Keratinocyte (primary cell): ENCODE measurements around the gene CDYL2. TPM values are rescaled to one million over a fixed set of nuclear protein-coding genes. Genes with fewer than 3 reads are reported as not detected.

Experiments used
- DNase-seq: peaks from one replicate; pipeline ENCODE4 v3.0.0-alpha.2; 2011; ENCODE audit warnings: low read depth, missing footprints, low spot score
- FAIRE-seq: peaks from 2 replicates; lab custom pipeline; 2011; peaks lifted over from hg19 to GRCh38; lab: Jason Lieb, UNC
- H2AFZ ChIP-seq: 2 replicates; pipeline ENCODE4 v1.6.0; 2012; ENCODE audit warnings: low read length, control low read depth, inconsistent platforms; ENCODE audit not compliant: control insufficient read depth
- H3K27ac ChIP-seq: 2 replicates; pipeline ENCODE4 v1.5.1; 2011; ENCODE audit warnings: low read length; ENCODE audit not compliant: control insufficient read depth, insufficient read depth
- H3K27me3 ChIP-seq: 3 replicates; pipeline ENCODE4 v1.6.0; 2011; ENCODE audit warnings: low read length; ENCODE audit not compliant: control insufficient read depth, insufficient read depth; ENCODE audit errors: extremely low read depth
- H3K36me3 ChIP-seq, 2 experiments: 2 replicates in 1 of 2; 3 replicates in 1 of 2; pipeline ENCODE4 v1.5.1; 2011; ENCODE audit warnings: low read length in 2 of 2, mild to moderate bottlenecking in 1 of 2; ENCODE audit not compliant: control insufficient read depth in 2 of 2, insufficient read depth in 2 of 2; ENCODE audit errors: extremely low read depth in 1 of 2
- H3K4me1 ChIP-seq: 3 replicates; pipeline ENCODE4 v1.5.1; 2011; ENCODE audit warnings: low read length; ENCODE audit not compliant: control insufficient read depth, insufficient read depth; ENCODE audit errors: extremely low read depth
- H3K4me2 ChIP-seq: 3 replicates; pipeline ENCODE4 v1.6.0; 2011; ENCODE audit warnings: low read depth, low read length; ENCODE audit not compliant: control insufficient read depth, insufficient read depth; ENCODE audit errors: extremely low read depth
- H3K4me3 ChIP-seq, 3 experiments: fragments of 200-600 bp in 1 of 3; sonication (generic) in 1 of 3; 2 replicates in 2 of 3; 3 replicates in 1 of 3; pipeline ENCODE4 v1.5.1; 2011 to 2016; ENCODE audit warnings: low read length in 3 of 3, mild to moderate bottlenecking in 3 of 3, control low read depth in 2 of 3, inconsistent platforms in 1 of 3, low read depth in 1 of 3, mixed read lengths in 1 of 3, mixed run types in 1 of 3, moderate library complexity in 1 of 3; ENCODE audit not compliant: control insufficient read depth in 2 of 3, insufficient read depth in 2 of 3; ENCODE audit errors: extremely low read depth in 1 of 3
- H3K79me2 ChIP-seq: 2 replicates; pipeline ENCODE4 v1.6.0; 2012; ENCODE audit warnings: low read length; ENCODE audit not compliant: control insufficient read depth, insufficient read depth
- H3K9ac ChIP-seq: 3 replicates; pipeline ENCODE4 v1.6.0; 2011; ENCODE audit warnings: low read length; ENCODE audit not compliant: control insufficient read depth, insufficient read depth; ENCODE audit errors: extremely low read depth
- H3K9me1 ChIP-seq: 3 replicates; pipeline ENCODE4 v1.6.0; 2011; ENCODE audit warnings: low read length; ENCODE audit not compliant: control insufficient read depth, insufficient read depth; ENCODE audit errors: extremely low read depth
- H3K9me3 ChIP-seq: 2 replicates; pipeline ENCODE4 v1.5.1; 2012; ENCODE audit warnings: low read depth, low read length; ENCODE audit not compliant: control insufficient read depth
- H4K20me1 ChIP-seq: 3 replicates; pipeline ENCODE4 v1.6.0; 2011; ENCODE audit warnings: low read length; ENCODE audit not compliant: control insufficient read depth, insufficient read depth; ENCODE audit errors: extremely low read depth
- CTCF ChIP-seq, 3 experiments: IDR thresholded peaks in 1 of 3; conservative IDR thresholded peaks in 1 of 3; optimal IDR thresholded peaks in 1 of 3; 2 replicates in 2 of 3; 3 replicates in 1 of 3; pipeline versions ENCODE3 to v1.5.1; 2011; ENCODE audit warnings: low read length in 3 of 3, mild to moderate bottlenecking in 3 of 3, moderate library complexity in 2 of 3, control low read depth in 1 of 3, inconsistent platforms in 1 of 3; ENCODE audit not compliant: insufficient read depth in 2 of 3; ENCODE audit errors: extremely low read depth in 1 of 3
- EZH2 ChIP-seq: IDR thresholded peaks from one replicate; pipeline ENCODE4 v1.6.1; 2012; ENCODE audit warnings: inconsistent platforms, mild to moderate bottlenecking, low read length, moderate library complexity
- dilution Hi-C: fragments of 300-500 bp; cut with MboI; formaldehyde crosslinking; loops from one replicate; pipeline ENCODE4 v1.7.0; 2020; ENCODE audit warnings: low sequenced_read_pairs; ENCODE audit not compliant: extremely low pct_ligation_motif_present
- polyA plus RNA-seq, 5 experiments: library from polyadenylated mRNA; depleted of rRNA in 3 of 5; stranded (reverse) in 3 of 5; stranded (forward) in 1 of 5; unstranded in 1 of 5; fragments of >200 nt; gene quantifications; 1 replicate in 1 of 5; 2 replicates in 3 of 5; 3 replicates in 1 of 5; pipeline versions ENCODE4 v1.2.1 to v1.2.3, GENCODE V29; 2011 to 2012; ENCODE audit warnings: missing spikeins in 2 of 5, low read depth in 1 of 5, low replicate concordance in 1 of 5

The CDYL2 gene
- polyA plus RNA-seq, 1 donor (not counting 4 experiments of a cell fraction or from before 2014, with no cell fraction given) = 2.0 TPM

GRCh38 chr16:80631581-80631980, 172.8 kb downstream of the CDYL2 start:
- H3K4me3 ChIP-seq = no peak overlapping the region
- dilution Hi-C loops = no loop called here
- DNase-seq (no peak), FAIRE-seq (no peak)
- no peaks in the 10 kb centered on the region for H3K4me1 ChIP-seq
- no peak overlapping the region for H3K4me2 ChIP-seq
- H3K9me1 ChIP-seq = no peaks in the 10 kb centered on the region
- H3K27me3 ChIP-seq = no peaks in the 10 kb centered on the region
- H2AFZ ChIP-seq = no peak overlapping the region
- H3K36me3 ChIP-seq = peaks cover 0 to 3% of the 10 kb centered on the region in 2 experiments
- no peaks in the 10 kb centered on the region for H4K20me1 ChIP-seq
- no peak overlapping the region for H3K9ac ChIP-seq
- no peaks in the 10 kb centered on the region for H3K9me3 ChIP-seq
- H3K79me2 ChIP-seq = no peaks in the 10 kb centered on the region
- no peak for TF ChIP-seq EZH2
- no peak for TF ChIP-seq CTCF (optimal IDR thresholded peaks at IDR 0.05 in 1 of 3, IDR thresholded peaks at IDR 0.05 in 1 of 3, conservative IDR thresholded peaks at IDR 0.05 in 1 of 3; ENCODE audit: extremely low read depth in 1 of 3, insufficient read depth in 2 of 3, low read length in 3 of 3)
- no peak overlapping the region for H3K27ac ChIP-seq

- no peak overlapping the region for H3K27ac ChIP-seq
- peaks cover 7% of the 10 kb centered on the region for H3K4me1 ChIP-seq
- H3K9me3 ChIP-seq = no peaks in the 10 kb centered on the region
- H3K27me3 ChIP-seq = no peaks in the 10 kb centered on the region
- H3K9me1 ChIP-seq = no peaks in the 10 kb centered on the region
- H2AFZ ChIP-seq = no peak overlapping the region
- no peak overlapping the region for H3K4me2 ChIP-seq
- FAIRE-seq (no peak), DNase-seq (no peak)
- H4K20me1 ChIP-seq = no peaks in the 10 kb centered on the region
- H3K4me3 ChIP-seq = no peak overlapping the region
- peaks cover 0 to 3% of the 10 kb centered on the region in 2 experiments for H3K36me3 ChIP-seq
- H3K9ac ChIP-seq = no peak overlapping the region
- TF ChIP-seq CTCF (optimal IDR thresholded peaks at IDR 0.05 in 1 of 3, IDR thresholded peaks at IDR 0.05 in 1 of 3, conservative IDR thresholded peaks at IDR 0.05 in 1 of 3; ENCODE audit: extremely low read depth in 1 of 3, insufficient read depth in 2 of 3, low read length in 3 of 3) (no peak), EZH2 (no peak)
- dilution Hi-C loops = no loop called here
- no peaks in the 10 kb centered on the region for H3K79me2 ChIP-seq
Measured at GRCh38 chr16:80628254-80628653, 176.1 kb downstream of the CDYL2 start.
